A549 (cell line): ENCODE data around the gene BNC1. TPM values are rescaled to one million over a fixed set of nuclear protein-coding genes. Genes with fewer than 3 reads are reported as not detected.
A peak's percentile ranks its signal among the peaks of the same experiment; 100 is the strongest.

Experiments used
- ATAC-seq, 2 experiments: fragments of 200-7000 bp in 1 of 2; fragments of >200 bp in 1 of 2; cut with Nextera tagmentation in 1 of 2; cut with Tn5 transposase in 1 of 2; 3 replicates each; pipeline versions ENCODE4 v1.8.0 to v1.9.1; 2018 to 2020; ENCODE audit warnings: mild to moderate bottlenecking in 1 of 2, moderate library complexity in 1 of 2
- CTCF ChIA-PET: fragments of 300-600 bp; sonication (Branson Sonifier 250); formaldehyde crosslinking; extraction: SDS; loops from one replicate; lab custom pipeline; 2021; ENCODE audit warnings: antibody characterized with exemption, inconsistent platforms; lab: Yijun Ruan, JAX
- POLR2A ChIA-PET: fragments of 350-600 bp; formaldehyde crosslinking; extraction: SDS; loops from one replicate; lab custom pipeline; 2021; ENCODE audit warnings: antibody characterized with exemption, inconsistent platforms; lab: Yijun Ruan, JAX
- DNase-seq, 2 experiments: peaks; one replicate each; pipeline versions ENCODE4 v3.0.0 to v3.0.0-alpha.2; 2011 to 2016; ENCODE audit warnings: low read depth in 1 of 2, low spot score in 1 of 2
- FAIRE-seq: peaks from 2 replicates; lab custom pipeline; 2011; peaks lifted over from hg19 to GRCh38; lab: Jason Lieb, UNC
- H3K27ac ChIP-seq, 2 experiments: fragments of >200 bp; sonication (Bioruptor Twin); formaldehyde crosslinking; 3 replicates each; pipeline ENCODE4 v1.5.1; 2016 to 2017
- H3K4me1 ChIP-seq: fragments of >200 bp; sonication (Bioruptor Twin); formaldehyde crosslinking; 3 replicates; pipeline ENCODE4 v1.6.1; 2016
- H3K4me2 ChIP-seq: fragments of >200 bp; sonication (Bioruptor Twin); formaldehyde crosslinking; 3 replicates; pipeline ENCODE4 v1.6.1; 2016
- H3K4me3 ChIP-seq: fragments of >200 bp; sonication (Bioruptor Twin); formaldehyde crosslinking; 3 replicates; pipeline ENCODE4 v1.5.1; 2016
- H3K9me3 ChIP-seq: fragments of >200 bp; sonication (Bioruptor Twin); formaldehyde crosslinking; 3 replicates; pipeline ENCODE4 v1.6.1; 2016
- BCL3 ChIP-seq: fragments of >200 bp; sonication (Bioruptor Twin); formaldehyde crosslinking; IDR thresholded peaks from 3 replicates; pipeline ENCODE4 v1.6.1; 2016
- CTCF ChIP-seq: fragments of >200 bp; sonication (Bioruptor Twin); formaldehyde crosslinking; IDR thresholded peaks from 3 replicates; pipeline ENCODE4 v1.5.1; 2016
- E2F6 ChIP-seq: IDR thresholded peaks from 2 replicates; pipeline ENCODE4 v1.6.1; 2012; ENCODE audit warnings: low read depth, borderline replicate concordance
- FOSL2 ChIP-seq, 2 experiments: fragments of 450-650 bp in 1 of 2; fragments of >200 bp in 1 of 2; sonication (Bioruptor Twin) in 1 of 2; formaldehyde crosslinking; IDR thresholded peaks; 2 replicates each; pipeline versions ENCODE4 v1.5.0 to v1.6.1; 2016 to 2020; ENCODE audit warnings: mild to moderate bottlenecking in 1 of 2, moderate library complexity in 1 of 2
- FOXS1 ChIP-seq: fragments of 250-450 bp; sonication (Bioruptor Pico); IDR thresholded peaks from 2 replicates; pipeline ENCODE4 v1.5.0; 2020; ENCODE audit warnings: mild to moderate bottlenecking, moderate library complexity
- HDAC2 ChIP-seq: fragments of 200-600 bp; sonication (generic); IDR thresholded peaks from 2 replicates; pipeline ENCODE4 v1.6.1; 2016
- HMGXB4 ChIP-seq: fragments of 250-450 bp; sonication (Bioruptor Pico); IDR thresholded peaks from 2 replicates; pipeline ENCODE4 v1.5.0; 2021; ENCODE audit warnings: mild to moderate bottlenecking, moderate library complexity, borderline replicate concordance
- HOXB13 ChIP-seq: fragments of 250-450 bp; sonication (Bioruptor Pico); IDR thresholded peaks from 2 replicates; pipeline ENCODE4 v1.5.0; 2020; ENCODE audit warnings: low read depth, mild to moderate bottlenecking, moderate library complexity
- JUN ChIP-seq, 2 experiments: fragments of >200 bp; sonication (Bioruptor Twin); formaldehyde crosslinking; IDR thresholded peaks; 2 replicates in 1 of 2; 3 replicates in 1 of 2; pipeline ENCODE4 v1.6.1; 2016 to 2017
- JUNB ChIP-seq: fragments of >200 bp; sonication (Bioruptor Twin); formaldehyde crosslinking; IDR thresholded peaks from 2 replicates; pipeline ENCODE4 v1.6.1; 2016
- KDM1A ChIP-seq: fragments of 200-600 bp; sonication (generic); IDR thresholded peaks from 2 replicates; pipeline ENCODE4 v1.6.1; 2016; ENCODE audit warnings: low read depth, mild to moderate bottlenecking
- NR3C1 ChIP-seq: fragments of >200 bp; sonication (Bioruptor Twin); formaldehyde crosslinking; IDR thresholded peaks from 3 replicates; pipeline ENCODE4 v1.6.1; 2017
- RARB ChIP-seq: fragments of 250-450 bp; sonication (Bioruptor Pico); IDR thresholded peaks from 2 replicates; pipeline ENCODE4 v1.8.0; 2021; ENCODE audit warnings: mild to moderate bottlenecking, moderate library complexity
- RCOR1 ChIP-seq: fragments of 150-350 bp; IDR thresholded peaks from 2 replicates; pipeline ENCODE4 v1.6.1; 2014; ENCODE audit warnings: antibody characterized with exemption, low read length, low read depth
- RFX5 ChIP-seq: fragments of 450-650 bp; IDR thresholded peaks from 2 replicates; pipeline ENCODE4 v1.7.1; 2014; ENCODE audit warnings: antibody characterized with exemption, mild to moderate bottlenecking, moderate library complexity
- SMC3 ChIP-seq: fragments of >200 bp; sonication (Bioruptor Twin); formaldehyde crosslinking; IDR thresholded peaks from 3 replicates; pipeline ENCODE4 v1.6.1; 2018; ENCODE audit warnings: inconsistent platforms
- USF2 ChIP-seq: fragments of 450-650 bp; IDR thresholded peaks from 2 replicates; pipeline ENCODE4 v1.6.1; 2014; ENCODE audit warnings: antibody characterized with exemption
- WGBS: methylation state at CpG from one replicate; pipeline ENCODE4 v1.1.6; 2017; ENCODE audit errors: missing lambda C conversion rate; 5-methylcytosine and 5-hydroxymethylcytosine counted together
- polyA plus RNA-seq, 4 experiments: library from polyadenylated mRNA; depleted of rRNA in 3 of 4; stranded (reverse); fragments of >200 nt; fragmentation: RNase III in 1 of 4; extraction: RNeasy Plus Mini Kit Qiagen cat#74134 plus additional on column Dnase treatment in 1 of 4; gene quantifications; 2 replicates in 3 of 4; 3 replicates in 1 of 4; pipeline ENCODE4 v1.2.3, GENCODE V29; 2011 to 2017

BNC1 gene
- polyA plus RNA-seq, 2 of the 4 experiments (the other 2 are of a cell fraction) = 0.22 to 0.44 TPM

GRCh38 chr15:83290236-83290635 is 5.8 kb upstream of the BNC1 start (continued):
- TF ChIP-seq BCL3 = no peak

DNA sequence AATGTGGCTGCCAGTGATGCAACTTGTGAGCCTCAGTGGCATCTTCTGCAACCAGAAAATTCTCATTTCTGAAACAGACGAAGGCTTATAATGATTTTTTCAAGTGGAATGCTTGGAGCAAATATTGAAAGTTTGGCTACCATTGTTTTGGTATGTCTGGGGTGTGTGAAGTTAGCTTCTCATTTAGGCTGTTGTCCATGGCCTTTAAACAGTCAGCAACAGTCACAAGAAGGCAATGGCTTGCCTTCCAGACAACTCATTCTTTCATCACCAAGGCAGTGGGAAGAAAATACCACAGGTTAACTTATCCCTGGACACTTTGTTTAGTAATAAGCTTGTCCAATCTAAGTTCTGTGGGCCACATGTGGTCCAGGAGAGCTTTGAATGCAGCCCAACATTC is 4.7 kb upstream of the BNC1 start:
- no peak overlapping the region for H3K4me3 ChIP-seq
- peaks cover 37% of the 10 kb centered on the region for H3K4me1 ChIP-seq
- 78% methylated on average over 1 of the region's 1 CpG for WGBS
- peak overlapping the region in 1 of 2 experiments; percentile 69; a peak in 2 of 6 replicates for H3K27ac ChIP-seq
- TF ChIP-seq RFX5 (no peak), SMC3 (no peak), RCOR1 (no peak), JUN (IDR thresholded peaks at IDR 0.05) (no peak), JUNB (no peak), FOXS1 (CRISPR knock-in tag) (no peak), KDM1A (no peak), FOSL2 (IDR thresholded peaks at IDR 0.05) (no peak), FOSL2 (CRISPR knock-in tag; IDR thresholded peaks at IDR 0.05) (no peak), CTCF (no peak), HDAC2 (no peak), HMGXB4 (CRISPR knock-in tag) (no peak), RARB (CRISPR knock-in tag) (no peak), HOXB13 (CRISPR knock-in tag) (no peak), BCL3 (no peak), NR3C1 (no peak), E2F6 (no peak), USF2 (no peak)
- TF ChIP-seq, all 56 proteins: peak for 0
- ATAC-seq (no peak), FAIRE-seq (peak; percentile 18), DNase-seq (no peak)
- H3K4me2 ChIP-seq = no peak overlapping the region
- ChIA-PET CTCF (interaction anchor here (1.2 to 7.9 kb wide), 4 partner anchors 21 to 158 kb away, joined by 3 to 40 read pairs (median 4); partner anchors contain the start of gene SH3GL3), POLR2A (no interaction called here)
- H3K9me3 ChIP-seq = no peaks in the 10 kb centered on the region
